GM21447 (cell line): ENCODE data around the gene FEM1C.

Source experiments
- ATAC-seq: cut with Tn5 transposase; IDR thresholded peaks from one replicate; pipeline ENCODE4 v1.9.1; 2021; ENCODE audit not compliant: unreplicated experiment

The FEM1C gene

GRCh38 chr5:115544436-115545350, at the start of gene FEM1C:
Gene FEM1C, minus strand, starts transcription at chr5:115544775. Its CDS starts 1,282 bp downstream, at chr5:115543493.
- ATAC-seq: peak; percentile 91

- ATAC-seq: no peak
Observed at GRCh38 chr5:115589043-115589442, 44.5 kb upstream of the FEM1C start.

- ATAC-seq: no peak
Observed at GRCh38 chr5:115588640-115589039, 44.1 kb upstream of the FEM1C start.

GRCh38 chr5:115586525-115587146, 42.1 kb upstream of the FEM1C start:
- no peak for ATAC-seq

- ATAC-seq: no peak
Observed at GRCh38 chr5:115585265-115585664, 40.7 kb upstream of the FEM1C start.

- ATAC-seq: no peak
Observed at GRCh38 chr5:115584501-115584900, 39.9 kb upstream of the FEM1C start.

- no peak for ATAC-seq
Observed at GRCh38 chr5:115583474-115583873, 38.9 kb upstream of the FEM1C start.

GRCh38 chr5:115580941-115581340, 36.4 kb upstream of the FEM1C start:
- ATAC-seq: no peak

GRCh38 chr5:115579747-115580173, 35.2 kb upstream of the FEM1C start:
- ATAC-seq: peak; percentile 64

- ATAC-seq: no peak
Observed at GRCh38 chr5:115579216-115579615, 34.6 kb upstream of the FEM1C start.

GRCh38 chr5:115578657-115579056, 34.1 kb upstream of the FEM1C start:
- ATAC-seq: peak; percentile 62

GRCh38 chr5:115577741-115578140, 33.2 kb upstream of the FEM1C start:
- ATAC-seq: no peak

- no peak for ATAC-seq
Observed at GRCh38 chr5:115577329-115577728, 32.8 kb upstream of the FEM1C start.

- ATAC-seq: no peak
Observed at GRCh38 chr5:115575167-115576070, 30.8 kb upstream of the FEM1C start.

- ATAC-seq: no peak
Observed at GRCh38 chr5:115573133-115573532, 28.6 kb upstream of the FEM1C start.

GRCh38 chr5:115571441-115571878, 26.9 kb upstream of the FEM1C start:
- no peak for ATAC-seq

- no peak for ATAC-seq
Observed at GRCh38 chr5:115568668-115569067, 24.1 kb upstream of the FEM1C start.

- ATAC-seq: no peak
Observed at GRCh38 chr5:115565233-115565632, 20.7 kb upstream of the FEM1C start.

- no peak for ATAC-seq
Observed at GRCh38 chr5:115561176-115561575, 16.6 kb upstream of the FEM1C start.

- ATAC-seq: no peak
Observed at GRCh38 chr5:115559524-115559923, 14.9 kb upstream of the FEM1C start.

GRCh38 chr5:115558388-115558956, 13.9 kb upstream of the FEM1C start:
- no peak for ATAC-seq
